GM21717 (cell line): Measurements from ENCODE around the gene PSME3IP1.
"Not testable (repeated sequence)": the region's sequence is repeated elsewhere in the genome, so short reads cannot be mapped to it uniquely, and the experiment has no call there.

Experiments
- ATAC-seq: cut with Tn5 transposase; IDR thresholded peaks from one replicate; pipeline ENCODE4 v1.9.1; 2021; ENCODE audit warnings: mild to moderate bottlenecking, moderate library complexity; ENCODE audit not compliant: unreplicated experiment

PSME3IP1 gene

GRCh38 chr16:57127037-57127763 is 58.6 kb downstream of the PSME3IP1 start:
- peak; percentile 46 for ATAC-seq

- ATAC-seq = no peak
Measured at GRCh38 chr16:57126411-57126810, 59.4 kb downstream of the PSME3IP1 start.

- no peak for ATAC-seq
Measured at GRCh38 chr16:57125969-57126368, 59.9 kb downstream of the PSME3IP1 start.

GRCh38 chr16:57125376-57125775 is 60.5 kb downstream of the PSME3IP1 start:
- ATAC-seq = no peak

- no peak for ATAC-seq
Measured at GRCh38 chr16:57123974-57124674, 61.7 kb downstream of the PSME3IP1 start.

GRCh38 chr16:57123216-57123973 is 62.4 kb downstream of the PSME3IP1 start:
- no peak for ATAC-seq

- no peak for ATAC-seq
Measured at GRCh38 chr16:57118461-57119084, 67.3 kb downstream of the PSME3IP1 start.

GRCh38 chr16:57115514-57116182 is 70.2 kb downstream of the PSME3IP1 start:
- no peak for ATAC-seq

GRCh38 chr16:57115168-57115513 is 70.7 kb downstream of the PSME3IP1 start:
- no peak for ATAC-seq

GRCh38 chr16:57113664-57114063 is 72.2 kb downstream of the PSME3IP1 start:
- ATAC-seq = no peak

- no peak for ATAC-seq
Measured at GRCh38 chr16:57113042-57113453, 72.8 kb downstream of the PSME3IP1 start.

- ATAC-seq = no peak
Measured at GRCh38 chr16:57112403-57113041, 73.3 kb downstream of the PSME3IP1 start.

- no peak for ATAC-seq
Measured at GRCh38 chr16:57111420-57111819, 74.4 kb downstream of the PSME3IP1 start.

- ATAC-seq = no peak
Measured at GRCh38 chr16:57110937-57111336, 74.9 kb downstream of the PSME3IP1 start.

GRCh38 chr16:57109259-57110105 is 76.4 kb downstream of the PSME3IP1 start:
- not testable (repeated sequence) for ATAC-seq

- ATAC-seq = no peak
Measured at GRCh38 chr16:57108432-57108831, 77.4 kb downstream of the PSME3IP1 start.

GRCh38 chr16:57107321-57107922 is 78.4 kb downstream of the PSME3IP1 start:
- ATAC-seq = no peak

- no peak for ATAC-seq
Measured at GRCh38 chr16:57106767-57107166, 79.1 kb downstream of the PSME3IP1 start.

- no peak for ATAC-seq
Measured at GRCh38 chr16:57105184-57105583, 80.7 kb downstream of the PSME3IP1 start.
